Endodermal cell (in vitro differentiated cells): ENCODE results near the gene STRADA. TPM values are rescaled to one million over a fixed set of nuclear protein-coding genes. Genes with fewer than 3 reads are reported as not detected.

ENCODE experiments used
- DNase-seq: peaks from one replicate; pipeline ENCODE4 v3.0.0-alpha.2; 2017
- H3K27ac ChIP-seq: 2 replicates; pipeline ENCODE4 v1.5.1; 2013; ENCODE audit warnings: mild to moderate bottlenecking, low read depth, low read length, moderate library complexity
- H3K27me3 ChIP-seq: 2 replicates; pipeline ENCODE4 v1.6.1; 2013; ENCODE audit warnings: mild to moderate bottlenecking, low read length, moderate library complexity; ENCODE audit not compliant: insufficient read depth, control insufficient read depth, poor library complexity, severe bottlenecking
- H3K36me3 ChIP-seq: 2 replicates; pipeline ENCODE4 v1.7.0; 2013; ENCODE audit warnings: mild to moderate bottlenecking, low read length, moderate library complexity; ENCODE audit not compliant: control insufficient read depth, insufficient read depth
- H3K4me1 ChIP-seq: one replicate; pipeline ENCODE4 v1.7.0; 2013; ENCODE audit warnings: low read length; ENCODE audit not compliant: control insufficient read depth, insufficient read depth
- H3K4me3 ChIP-seq: 2 replicates; pipeline ENCODE4 v1.5.1; 2013; ENCODE audit warnings: mild to moderate bottlenecking, low read length, moderate library complexity
- H3K9ac ChIP-seq: 2 replicates; pipeline ENCODE4 v1.6.1; 2013; ENCODE audit warnings: mild to moderate bottlenecking, low read length, moderate library complexity; ENCODE audit not compliant: poor library complexity, severe bottlenecking; ENCODE audit errors: extremely low read depth
- H3K9me3 ChIP-seq: 2 replicates; pipeline ENCODE4 v1.6.1; 2013; ENCODE audit warnings: mild to moderate bottlenecking, low read length, moderate library complexity; ENCODE audit not compliant: control insufficient read depth
- H3K27ac Mint-ChIP-seq: 2 replicates; pipeline ENCODE4 v1.8.0; 2020; ENCODE audit warnings: mixed read lengths
- H3K27me3 Mint-ChIP-seq: 2 replicates; pipeline ENCODE4 v1.8.0; 2021; ENCODE audit warnings: mild to moderate bottlenecking, mixed read lengths; ENCODE audit not compliant: insufficient read depth
- H3K36me3 Mint-ChIP-seq: 2 replicates; pipeline ENCODE4 v1.8.0; 2020; ENCODE audit warnings: low read depth, mixed read lengths
- H3K4me1 Mint-ChIP-seq: 2 replicates; pipeline ENCODE4 v1.8.0; 2020; ENCODE audit warnings: mixed read lengths
- H3K4me3 Mint-ChIP-seq: 2 replicates; pipeline ENCODE4 v1.8.0; 2020; ENCODE audit warnings: mild to moderate bottlenecking, moderate library complexity, mixed read lengths
- H3K9me3 Mint-ChIP-seq: 2 replicates; pipeline ENCODE4 v1.8.0; 2020; ENCODE audit warnings: mild to moderate bottlenecking, mixed read lengths
- WGBS, 2 experiments: methylation state at CpG; one replicate each; pipeline versions ENCODE4 v1.1.5 to v1.1.7; 2013; ENCODE audit warnings: missing lambda C conversion rate in 2 of 2, mixed read lengths in 1 of 2; ENCODE audit not compliant: insufficient coverage in 1 of 2, insufficient read length in 1 of 2; 5-methylcytosine and 5-hydroxymethylcytosine counted together
- total RNA-seq, 2 donors: library from RNA; stranded (reverse); fragmentation: NEBNext Ultra II Directional in 1 of 2; extraction: Animal tissue kit (Norgen Biotek cat#: 25700) in 1 of 2; gene quantifications; 2 replicates in 1 of 2; 3 replicates in 1 of 2; pipeline ENCODE4 v1.2.1, GENCODE V29; 2021
- TF ChIP-seq, protein P1 (sequence below): fragments of 200-600 bp; sonication (generic); conservative IDR thresholded peaks from 2 replicates; pipeline ENCODE4 v1.5.0; 2021; ENCODE audit warnings: antibody characterized with exemption, mild to moderate bottlenecking

The STRADA gene
- total RNA-seq, 2 donors from 2014 or later = 49.7 to 73.1 TPM

DNA sequence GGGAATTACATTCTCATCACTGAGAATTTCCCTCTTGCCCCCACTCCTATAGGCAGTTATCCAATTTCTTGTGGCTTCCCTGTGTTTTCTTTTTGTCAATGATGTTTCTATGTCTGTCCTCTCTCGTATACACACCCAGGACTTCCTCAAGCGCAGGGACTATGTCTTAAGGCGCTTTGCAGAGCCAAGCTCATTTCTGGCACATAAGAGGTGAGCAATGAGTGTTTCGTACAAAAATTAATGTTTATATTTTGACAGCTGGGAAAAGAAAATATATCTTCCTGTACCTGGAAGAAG lies 33.3 kb upstream of the STRADA start:
- Mint-ChIP-seq H3K4me3 (peak overlapping the region; percentile 97), H3K27me3 (no peaks in the 10 kb centered on the region), H3K9me3 (no peaks in the 10 kb centered on the region), H3K36me3 (peaks cover 30% of the 10 kb centered on the region), H3K27ac (peak overlapping the region; percentile 100), H3K4me1 (peaks cover 16% of the 10 kb centered on the region)
- Histone ChIP-seq H3K27me3 (no peaks in the 10 kb centered on the region), H3K27ac (peak overlapping the region; percentile 100), H3K36me3 (peaks cover 45% of the 10 kb centered on the region), H3K4me3 (peak overlapping the region; percentile 99), H3K9me3 (no peaks in the 10 kb centered on the region), H3K9ac (peak overlapping the region; percentile 97), H3K4me1 (no peaks in the 10 kb centered on the region)
- TF ChIP-seq, protein P1, sequence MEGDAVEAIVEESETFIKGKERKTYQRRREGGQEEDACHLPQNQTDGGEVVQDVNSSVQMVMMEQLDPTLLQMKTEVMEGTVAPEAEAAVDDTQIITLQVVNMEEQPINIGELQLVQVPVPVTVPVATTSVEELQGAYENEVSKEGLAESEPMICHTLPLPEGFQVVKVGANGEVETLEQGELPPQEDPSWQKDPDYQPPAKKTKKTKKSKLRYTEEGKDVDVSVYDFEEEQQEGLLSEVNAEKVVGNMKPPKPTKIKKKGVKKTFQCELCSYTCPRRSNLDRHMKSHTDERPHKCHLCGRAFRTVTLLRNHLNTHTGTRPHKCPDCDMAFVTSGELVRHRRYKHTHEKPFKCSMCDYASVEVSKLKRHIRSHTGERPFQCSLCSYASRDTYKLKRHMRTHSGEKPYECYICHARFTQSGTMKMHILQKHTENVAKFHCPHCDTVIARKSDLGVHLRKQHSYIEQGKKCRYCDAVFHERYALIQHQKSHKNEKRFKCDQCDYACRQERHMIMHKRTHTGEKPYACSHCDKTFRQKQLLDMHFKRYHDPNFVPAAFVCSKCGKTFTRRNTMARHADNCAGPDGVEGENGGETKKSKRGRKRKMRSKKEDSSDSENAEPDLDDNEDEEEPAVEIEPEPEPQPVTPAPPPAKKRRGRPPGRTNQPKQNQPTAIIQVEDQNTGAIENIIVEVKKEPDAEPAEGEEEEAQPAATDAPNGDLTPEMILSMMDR = no peak
- WGBS, 2 experiments = 7 to 10% methylated on average over 3 to 4 of the region's 4 CpGs
- DNase-seq = no peak

DNA sequence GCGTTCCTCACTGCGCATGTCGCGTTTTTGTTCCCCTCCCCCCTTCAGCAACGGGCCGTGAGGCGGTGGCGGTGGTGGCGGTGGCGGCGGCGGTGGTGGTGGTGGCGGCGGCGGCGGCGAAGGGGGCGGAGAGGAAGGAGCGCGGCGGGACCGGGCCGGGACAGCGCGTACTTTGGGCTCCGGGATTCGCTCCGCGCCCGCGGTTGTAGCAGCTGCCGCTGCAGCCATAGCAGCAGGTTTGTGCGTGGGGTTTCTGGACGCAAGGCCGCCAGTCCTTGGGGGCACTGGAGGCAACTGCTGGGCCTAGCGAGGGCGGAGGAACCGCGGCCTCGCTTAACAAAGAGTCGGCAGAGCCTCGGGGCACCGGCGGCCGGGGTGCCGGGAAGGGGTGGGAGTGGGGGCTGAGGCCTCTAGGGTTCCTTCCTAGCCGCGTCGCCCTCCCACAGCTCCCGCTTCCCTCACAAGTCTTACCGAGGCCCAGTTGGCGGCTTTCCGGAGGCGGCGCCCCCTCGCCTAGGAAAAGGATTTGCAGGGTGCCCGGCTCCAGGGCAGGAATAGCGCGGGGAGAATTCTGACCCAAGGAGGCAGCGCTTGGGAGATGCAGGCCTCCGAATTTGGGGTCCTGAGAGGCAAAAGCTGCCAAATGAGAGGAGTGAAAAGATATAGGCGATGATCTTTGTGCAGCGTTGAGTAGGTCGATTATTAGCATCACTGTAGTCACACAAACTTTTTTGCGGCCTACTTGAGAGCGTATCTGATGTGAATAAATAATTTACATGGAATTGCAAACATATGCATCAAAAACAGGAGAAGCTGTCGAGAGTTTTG lies 32.8 kb upstream of the STRADA start, which contains the start of gene DDX42:
Gene DDX42, plus strand, starts transcription at position 30 of the 828 bp plus-strand sequence. CDS start 12,880 bp downstream, outside the sequence.
- peak within 1 kb of the TSS; percentile 100 for H3K27ac Mint-ChIP-seq
- peak within 1 kb of the TSS; percentile 97 for H3K4me3 Mint-ChIP-seq
- Histone ChIP-seq H3K4me1 (no peaks in the 10 kb centered on the region), H3K27me3 (no peaks in the 10 kb centered on the region), H3K9me3 (no peaks in the 10 kb centered on the region), H3K27ac (peak within 1 kb of the TSS; percentile 100), H3K36me3 (peaks cover 39% of the 10 kb centered on the region), H3K4me3 (peak within 1 kb of the TSS; percentile 99), H3K9ac (peak within 1 kb of the TSS; percentile 97)
- H3K27me3 Mint-ChIP-seq = no peaks in the 10 kb centered on the region
- no peaks in the 10 kb centered on the region for H3K9me3 Mint-ChIP-seq
- peaks cover 25% of the 10 kb centered on the region for H3K36me3 Mint-ChIP-seq
- H3K4me1 Mint-ChIP-seq = peaks cover 13% of the 10 kb centered on the region
- TF ChIP-seq, protein P1 = peak; percentile 32
- peak; percentile 98 for DNase-seq
- WGBS, 2 experiments = 0% methylated on average over 16 to 65 of the region's 67 CpGs

DNA sequence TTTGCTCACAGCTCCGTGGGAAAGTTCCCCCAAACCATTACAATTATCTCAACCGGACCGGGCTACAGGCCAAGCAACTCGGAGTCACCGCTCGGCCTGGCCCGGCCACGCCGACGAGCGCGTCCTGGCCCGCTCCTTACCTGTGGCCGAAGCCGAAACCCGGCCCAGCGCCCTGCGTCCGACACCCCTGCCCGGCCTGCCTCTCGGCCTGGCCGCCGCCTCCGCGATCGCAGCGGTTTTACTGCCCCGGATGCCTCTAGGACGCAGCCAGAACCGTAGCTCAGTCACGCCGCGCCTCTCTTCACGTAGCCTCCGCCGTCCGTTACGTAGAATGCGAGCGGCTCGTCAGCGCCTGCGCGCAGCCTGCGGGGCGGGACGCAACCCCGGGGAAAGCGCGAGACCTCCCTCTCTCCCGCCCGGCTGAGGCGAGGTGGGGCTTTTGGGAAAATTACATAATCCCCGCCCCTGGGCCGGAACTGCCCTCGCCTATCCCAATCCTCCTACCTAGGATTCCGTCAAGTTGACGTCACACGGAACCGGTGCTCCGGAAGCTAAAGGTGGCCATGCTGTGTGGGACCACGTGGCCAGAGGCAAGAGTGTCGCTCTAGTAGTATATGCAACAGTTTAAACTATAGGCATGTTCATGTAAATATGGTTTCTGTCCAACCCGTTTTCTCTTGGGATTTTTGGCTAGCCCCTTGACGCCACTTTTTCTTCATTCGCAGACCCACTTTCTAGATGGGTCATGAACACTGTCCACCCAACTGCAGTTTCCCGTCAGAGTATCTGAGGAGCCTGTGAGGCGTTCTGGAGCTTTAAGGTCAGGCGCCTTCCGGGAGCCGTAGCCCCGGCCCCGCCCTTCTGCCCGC lies 31.9 kb upstream of the STRADA start, which contains the start of gene CCDC47:
Gene CCDC47, minus strand, starts transcription at position 326 of the 869 bp plus-strand sequence. CDS start 7,422 bp downstream, outside the sequence.
- TF ChIP-seq, protein P1 = no peak
- no peaks in the 10 kb centered on the region for H3K27me3 ChIP-seq
- Mint-ChIP-seq H3K4me3 (peak within 1 kb of the TSS; percentile 97), H3K27ac (peak within 1 kb of the TSS; percentile 100), H3K9me3 (no peaks in the 10 kb centered on the region), H3K4me1 (peaks cover 15% of the 10 kb centered on the region), H3K27me3 (no peaks in the 10 kb centered on the region), H3K36me3 (peaks cover 20% of the 10 kb centered on the region)
- peak within 1 kb of the TSS; percentile 97 for H3K9ac ChIP-seq
- peak within 1 kb of the TSS; percentile 99 for H3K4me3 ChIP-seq
- peak; percentile 100 for DNase-seq
- no peaks in the 10 kb centered on the region for H3K9me3 ChIP-seq
- WGBS, 2 experiments = 0% methylated on average over 30 to 74 of the region's 74 CpGs
- peaks cover 31% of the 10 kb centered on the region for H3K36me3 ChIP-seq
- peak within 1 kb of the TSS; percentile 100 for H3K27ac ChIP-seq
- no peaks in the 10 kb centered on the region for H3K4me1 ChIP-seq
